Urothelium cell line (cell line): ENCODE results near the gene NHLH2.
A peak's percentile ranks its signal among the peaks of the same experiment; 100 is the strongest.

ENCODE experiments used
- DNase-seq: peaks from one replicate; pipeline ENCODE4 v3.0.0; 2011; ENCODE audit warnings: low spot score, mixed read lengths
- FAIRE-seq: peaks from 2 replicates; lab custom pipeline; 2011; peaks lifted over from hg19 to GRCh38; lab: Jason Lieb, UNC

Gene NHLH2

GRCh38 chr1:115840605-115841460, at the start of gene NHLH2:
TSS of gene NHLH2 (minus strand) at chr1:115841126. CDS start at chr1:115838372, 2,754 bp downstream.
- no peak for FAIRE-seq
- DNase-seq: no peak

- no peak for FAIRE-seq
- no peak for DNase-seq
Measured at GRCh38 chr1:115890580-115890979, 49.7 kb upstream of the NHLH2 start.

GRCh38 chr1:115888976-115889375, 48.0 kb upstream of the NHLH2 start:
- FAIRE-seq: no peak
- no peak for DNase-seq

- DNase-seq: no peak
- peak; percentile 27 for FAIRE-seq
Measured at GRCh38 chr1:115882913-115883902, 42.3 kb upstream of the NHLH2 start.

GRCh38 chr1:115880981-115881672, 40.2 kb upstream of the NHLH2 start:
- DNase-seq: no peak
- FAIRE-seq: no peak

- DNase-seq: no peak
- FAIRE-seq: peak; percentile 40
Measured at GRCh38 chr1:115879977-115880376, 39.1 kb upstream of the NHLH2 start.

DNA sequence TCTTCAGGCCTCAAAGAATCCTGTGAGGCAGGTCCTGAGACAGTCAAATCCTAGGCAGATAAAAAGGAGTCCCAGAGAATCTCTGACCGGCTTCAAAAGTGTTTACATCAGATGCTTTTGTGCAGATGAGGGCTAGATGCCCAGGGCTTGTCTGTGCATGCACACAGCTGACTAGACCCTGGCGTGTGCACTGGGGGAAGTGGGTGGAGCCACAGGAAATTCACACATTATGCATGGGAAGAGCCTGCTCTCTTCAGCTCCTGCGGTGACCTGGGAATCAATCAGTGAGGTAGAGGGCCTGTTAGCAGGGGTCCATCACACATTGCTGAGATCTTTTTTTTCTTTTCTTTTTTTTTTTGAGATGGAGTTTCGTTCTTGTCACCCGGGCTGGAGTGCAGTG, 36.6 kb upstream of the NHLH2 start:
- FAIRE-seq (no peak), DNase-seq (no peak)

- no peak for FAIRE-seq
- peak; percentile 36 for DNase-seq
Measured at GRCh38 chr1:115874904-115875303, 34.0 kb upstream of the NHLH2 start.

GRCh38 chr1:115874497-115874896, 33.6 kb upstream of the NHLH2 start:
- DNase-seq (no peak), FAIRE-seq (no peak)

- DNase-seq (no peak), FAIRE-seq (no peak)
Measured at GRCh38 chr1:115873184-115873583, 32.3 kb upstream of the NHLH2 start.

GRCh38 chr1:115869064-115869463, 28.1 kb upstream of the NHLH2 start:
- FAIRE-seq (no peak), DNase-seq (no peak)

DNA sequence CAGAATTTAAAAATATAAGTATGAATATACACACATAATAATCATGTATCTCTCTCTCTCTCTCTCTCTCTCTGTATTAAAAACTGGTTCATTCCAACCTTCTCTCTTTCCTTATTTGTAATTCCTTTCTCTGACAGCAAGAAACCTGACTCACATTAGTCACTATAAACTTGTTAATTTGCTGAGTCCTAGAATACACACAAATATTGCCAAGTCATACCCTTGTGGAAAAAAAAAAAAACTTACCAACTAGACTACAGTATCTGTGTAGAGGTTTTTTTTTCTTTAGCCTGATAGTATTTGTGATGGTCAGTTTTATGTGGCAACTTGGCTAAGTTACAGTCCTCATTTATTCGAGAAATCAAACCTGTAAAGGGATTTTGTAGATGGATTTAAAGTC, 26.3 kb upstream of the NHLH2 start:
- FAIRE-seq: no peak
- no peak for DNase-seq

GRCh38 chr1:115865704-115866380, 24.9 kb upstream of the NHLH2 start:
- FAIRE-seq (peak; percentile 32), DNase-seq (no peak)

DNA sequence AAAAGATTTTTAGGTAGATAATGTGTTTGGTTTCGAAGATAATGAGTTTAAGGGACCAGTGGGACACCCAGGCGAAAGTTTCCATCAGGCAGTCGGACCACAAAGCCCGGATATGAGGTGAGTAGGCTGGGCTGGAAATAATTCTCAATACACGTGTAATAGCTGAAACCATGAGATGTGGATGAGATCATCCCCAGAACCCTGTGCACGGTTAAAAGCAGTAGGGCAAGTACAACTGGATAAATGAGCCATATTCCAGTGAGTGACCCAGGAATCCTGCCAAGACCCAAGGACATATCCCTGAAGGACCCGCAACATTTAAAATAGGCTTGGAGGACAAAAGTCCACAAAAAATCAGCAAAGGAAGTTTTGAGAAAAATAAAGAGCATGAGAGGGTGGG, 21.5 kb upstream of the NHLH2 start:
- DNase-seq: no peak
- no peak for FAIRE-seq

- DNase-seq: no peak
- no peak for FAIRE-seq
Measured at GRCh38 chr1:115854005-115854404, 13.1 kb upstream of the NHLH2 start.

- FAIRE-seq (no peak), DNase-seq (no peak)
Measured at GRCh38 chr1:115850937-115851336, 10.0 kb upstream of the NHLH2 start.

DNA sequence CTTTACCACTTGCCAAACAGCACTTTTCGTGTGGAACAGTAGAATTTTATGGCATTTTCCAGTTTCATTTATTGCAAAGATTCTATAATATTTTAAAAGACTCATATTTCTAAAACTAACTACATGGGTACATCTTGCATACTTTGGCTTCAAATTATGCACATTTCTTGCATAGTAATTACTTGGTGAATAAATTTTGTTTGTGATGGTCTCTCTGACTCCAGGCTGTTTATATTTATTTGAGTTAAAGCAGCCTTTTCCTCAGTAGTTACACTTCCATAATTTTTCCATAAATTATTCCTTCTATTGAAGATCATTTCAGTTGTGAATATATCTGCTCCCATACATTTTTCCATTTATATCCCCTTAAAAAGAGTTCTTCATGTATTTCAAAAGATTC, 6.9 kb upstream of the NHLH2 start:
- FAIRE-seq: no peak
- DNase-seq: no peak

- FAIRE-seq (no peak), DNase-seq (no peak)
Measured at GRCh38 chr1:115842948-115843347, 2.0 kb upstream of the NHLH2 start.

DNA sequence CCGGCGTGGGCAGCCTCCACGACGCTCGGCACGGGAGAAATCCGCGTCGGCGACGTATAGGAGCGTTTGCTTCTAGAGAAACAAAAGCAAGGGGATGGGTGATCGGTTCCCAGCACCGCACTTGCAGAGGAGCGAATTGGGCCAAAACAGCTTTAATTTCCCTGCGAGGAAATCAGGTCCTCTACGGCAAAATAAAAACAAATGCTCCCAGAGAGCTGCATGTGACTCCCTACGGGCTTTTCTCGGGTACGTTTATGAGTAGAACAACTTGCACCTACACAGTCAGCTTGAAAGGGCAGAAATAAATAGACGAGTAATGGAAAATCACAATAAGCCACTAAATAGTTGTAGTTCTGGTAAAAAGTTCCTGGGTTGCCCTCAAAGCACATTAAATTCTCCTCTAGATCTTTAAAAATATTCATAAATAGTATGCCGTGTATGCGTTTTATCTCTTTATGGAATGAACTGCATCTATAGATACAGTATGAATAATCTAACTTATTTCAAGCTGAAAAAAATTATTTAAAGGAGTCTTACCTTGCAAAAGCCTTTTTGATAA, 1.2 kb downstream of the NHLH2 start:
- no peak for FAIRE-seq

GRCh38 chr1:115839029-115839678, 1.8 kb downstream of the NHLH2 start:
- DNase-seq (no peak), FAIRE-seq (no peak)

More for the DNA sequence above, 1.2 kb downstream of the NHLH2 start:
- DNase-seq: no peak
